Mesothelial cell of epicardium (in vitro differentiated cells): ENCODE results near the gene FBXL4. TPM values are rescaled to one million over a fixed set of nuclear protein-coding genes. Genes with fewer than 3 reads are reported as not detected.
A peak's percentile ranks its signal among the peaks of the same experiment; 100 is the strongest.

Source experiments
- DNase-seq, 2 experiments: peaks; one replicate each; pipeline ENCODE4 v3.0.0; 2021; ENCODE audit warnings: low spot score in 2 of 2; ENCODE audit not compliant: unreplicated experiment in 2 of 2
- H3K27ac Mint-ChIP-seq: 2 replicates; pipeline ENCODE4 v1.8.0; 2021; ENCODE audit warnings: mixed read lengths
- H3K27me3 Mint-ChIP-seq: 2 replicates; pipeline ENCODE4 v1.8.0; 2021; ENCODE audit warnings: low read depth, mixed read lengths
- H3K36me3 Mint-ChIP-seq: 2 replicates; pipeline ENCODE4 v1.8.0; 2021; ENCODE audit warnings: mixed read lengths
- H3K4me1 Mint-ChIP-seq: 2 replicates; pipeline ENCODE4 v1.8.0; 2021; ENCODE audit warnings: mixed read lengths
- H3K4me3 Mint-ChIP-seq: 2 replicates; pipeline ENCODE4 v1.8.0; 2021; ENCODE audit warnings: mild to moderate bottlenecking, moderate library complexity, mixed read lengths
- H3K9me3 Mint-ChIP-seq: 2 replicates; pipeline ENCODE4 v1.8.0; 2021; ENCODE audit warnings: mixed read lengths
- CTCF ChIP-seq: fragments of 200-600 bp; sonication (generic); IDR thresholded peaks from one replicate; pipeline ENCODE4 v1.5.0; 2021; ENCODE audit warnings: antibody characterized with exemption; ENCODE audit not compliant: unreplicated experiment
- total RNA-seq: library from RNA; stranded (reverse); gene quantifications from 3 replicates; pipeline ENCODE4 v1.2.1, GENCODE V29; 2021

The FBXL4 gene
- total RNA-seq, 1 donor from 2014 or later: 21.2 TPM

DNA sequence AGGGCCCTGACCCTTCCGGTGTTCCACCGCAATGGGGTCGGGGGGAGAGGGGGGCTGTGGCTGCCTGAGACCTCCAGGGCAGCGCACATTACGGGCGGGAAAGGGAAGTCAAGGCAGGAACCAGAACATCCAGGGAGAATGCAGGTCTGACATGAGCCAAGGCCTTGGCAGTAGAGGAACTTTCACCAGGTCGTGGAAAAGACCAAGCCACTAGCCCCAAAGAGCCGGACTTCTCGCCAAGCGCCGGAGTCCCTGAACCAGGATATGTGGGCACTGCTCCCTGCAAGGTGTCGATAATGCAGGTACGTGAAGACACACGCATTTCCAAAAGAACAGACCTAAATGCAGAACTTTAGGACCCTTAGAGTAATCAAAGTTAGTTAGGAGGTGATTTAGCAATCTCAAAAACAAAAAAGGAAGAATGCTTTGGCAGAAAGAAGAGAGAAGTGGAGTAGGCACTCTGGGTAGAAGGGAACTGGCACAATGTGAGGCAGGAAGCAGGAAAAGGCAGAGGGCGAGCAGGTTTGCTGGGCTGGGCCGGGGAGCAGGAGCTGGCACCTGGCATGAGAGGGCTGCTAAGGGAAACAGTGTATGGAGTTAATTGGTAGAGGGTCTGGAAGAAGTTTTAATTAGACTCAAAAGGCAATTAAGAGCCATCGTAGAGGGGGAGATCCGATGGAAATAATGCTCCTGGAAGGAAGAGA, 99.1 kb downstream of the FBXL4 start:
- DNase-seq: no peak
- TF ChIP-seq CTCF: no peak
- Mint-ChIP-seq H3K4me1 (peaks cover 12% of the 10 kb centered on the region), H3K27ac (no peak overlapping the region), H3K9me3 (no peaks in the 10 kb centered on the region), H3K4me3 (no peak overlapping the region), H3K27me3 (peaks cover 80% of the 10 kb centered on the region), H3K36me3 (no peaks in the 10 kb centered on the region)

- H3K27me3 Mint-ChIP-seq: peaks cover 87% of the 10 kb centered on the region
- no peaks in the 10 kb centered on the region for H3K9me3 Mint-ChIP-seq
- peak in 1 of 2 experiments; percentile 24 for DNase-seq
- peaks cover 15% of the 10 kb centered on the region for H3K4me1 Mint-ChIP-seq
- H3K36me3 Mint-ChIP-seq: no peaks in the 10 kb centered on the region
- no peak overlapping the region for H3K27ac Mint-ChIP-seq
- TF ChIP-seq CTCF: no peak
- H3K4me3 Mint-ChIP-seq: peak overlapping the region; percentile 44
Observed at GRCh38 chr6:98847779-98848538, 99.8 kb downstream of the FBXL4 start.

DNA sequence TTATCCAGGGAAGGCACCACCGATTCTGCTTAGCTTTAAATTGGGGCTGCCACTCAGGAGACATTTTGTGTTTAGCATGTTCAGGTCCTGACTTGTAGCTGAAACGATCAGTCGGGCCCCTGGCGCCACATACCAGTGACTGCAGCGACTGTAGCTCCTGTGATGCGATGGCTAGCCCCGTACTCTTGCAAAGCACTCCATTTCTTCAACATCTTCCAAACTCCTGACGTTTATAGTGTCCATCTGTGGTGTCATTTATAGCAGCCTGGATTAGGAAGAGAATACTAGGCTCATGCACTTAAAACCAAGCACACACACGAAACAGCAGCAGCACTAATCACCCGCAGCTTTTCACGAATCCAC, 100.3 kb downstream of the FBXL4 start:
- Mint-ChIP-seq H3K4me3 (peak overlapping the region; percentile 44), H3K4me1 (peaks cover 15% of the 10 kb centered on the region), H3K36me3 (no peaks in the 10 kb centered on the region), H3K9me3 (no peaks in the 10 kb centered on the region), H3K27me3 (peaks cover 93% of the 10 kb centered on the region), H3K27ac (no peak overlapping the region)
- no peak for TF ChIP-seq CTCF
- DNase-seq: no peak

DNA sequence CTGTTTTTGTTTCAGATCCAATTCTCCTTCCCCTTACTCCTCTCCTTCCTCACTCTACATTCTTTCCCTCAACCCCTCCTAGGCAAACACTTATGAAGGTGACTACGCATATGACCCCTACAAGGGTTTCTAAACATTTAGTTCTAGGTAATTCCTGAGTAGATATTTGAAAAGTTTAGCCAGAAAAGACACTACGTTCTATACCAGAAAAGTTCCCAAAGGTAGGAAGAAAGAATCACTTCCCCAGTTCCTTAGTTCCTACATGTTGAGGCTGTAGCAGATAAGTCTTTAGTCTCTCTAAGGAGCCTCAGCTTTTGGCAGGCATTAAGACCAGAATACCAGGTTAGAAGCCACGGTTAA, 101.7 kb downstream of the FBXL4 start:
- TF ChIP-seq CTCF: no peak
- no peak overlapping the region for H3K27ac Mint-ChIP-seq
- H3K9me3 Mint-ChIP-seq: no peaks in the 10 kb centered on the region
- H3K36me3 Mint-ChIP-seq: no peaks in the 10 kb centered on the region
- peaks cover 96% of the 10 kb centered on the region for H3K27me3 Mint-ChIP-seq
- H3K4me3 Mint-ChIP-seq: peak overlapping the region; percentile 47
- no peak for DNase-seq
- peaks cover 15% of the 10 kb centered on the region for H3K4me1 Mint-ChIP-seq

DNA sequence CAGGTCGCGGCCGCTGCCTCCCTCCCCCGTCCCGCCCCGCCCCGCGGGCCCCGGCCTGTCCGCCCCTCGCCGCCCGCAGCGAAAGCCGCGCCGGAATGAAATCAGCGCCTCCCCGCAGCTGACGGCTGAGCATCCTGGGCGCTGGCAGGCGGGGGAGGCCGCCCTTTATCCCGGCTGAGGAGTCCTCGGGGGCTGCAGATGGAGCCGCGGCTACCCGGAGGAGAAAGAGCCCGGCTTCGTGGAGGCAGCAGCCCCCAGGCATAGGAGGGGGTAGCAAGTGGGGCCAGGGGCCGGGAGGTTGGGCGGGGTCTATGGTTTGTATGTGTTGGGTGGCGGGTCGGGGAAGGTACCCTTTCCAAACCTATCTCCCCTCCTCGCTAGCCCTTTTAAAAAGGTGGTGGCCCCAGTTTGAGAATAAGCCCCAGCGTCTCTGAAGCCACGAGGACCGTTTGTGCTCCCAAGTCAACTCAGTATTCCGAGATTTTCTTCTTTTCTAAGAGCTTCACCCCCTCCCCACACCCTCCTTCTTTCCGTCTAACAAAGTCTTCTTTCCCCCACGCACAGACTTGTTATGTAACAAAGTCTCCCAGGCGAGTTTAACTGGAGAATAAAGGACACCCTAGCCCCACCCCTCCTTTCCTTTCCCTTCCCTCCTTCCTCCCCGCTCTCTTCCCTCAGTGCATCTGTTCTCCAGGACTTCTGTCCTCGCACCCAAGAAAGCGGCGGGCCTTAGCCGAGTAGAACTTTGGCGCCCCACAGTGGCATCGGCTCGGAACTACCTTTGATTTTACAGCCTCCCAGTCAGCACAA, 102.3 kb downstream of the FBXL4 start:
- Mint-ChIP-seq H3K4me3 (peak overlapping the region; percentile 47), H3K4me1 (peaks cover 15% of the 10 kb centered on the region), H3K27ac (no peak overlapping the region), H3K9me3 (no peaks in the 10 kb centered on the region), H3K36me3 (no peaks in the 10 kb centered on the region), H3K27me3 (peaks cover 97% of the 10 kb centered on the region)
- peak; percentile 77 for TF ChIP-seq CTCF
- DNase-seq: peak; percentile 60 to 90
